DND-41 (cell line): ENCODE measurements around the gene GCNT4.

Experiments
- ATAC-seq: fragments of 200-7000 bp; cut with Tn5 transposase; 3 replicates; pipeline ENCODE4 v1.9.1; 2021; ENCODE audit warnings: low read depth; ENCODE audit not compliant: insufficient read depth
- DNase-seq: peaks from one replicate; pipeline ENCODE4 v3.0.0-alpha.2; 2020
- H2AFZ ChIP-seq: 2 replicates; pipeline ENCODE4 v1.6.0; 2012; ENCODE audit warnings: low read depth, low read length
- H3K27ac ChIP-seq: 2 replicates; pipeline ENCODE4 v1.5.1; 2012; ENCODE audit warnings: low read length, inconsistent platforms
- H3K27me3 ChIP-seq: fragments of 200-600 bp; sonication (generic); 2 replicates; pipeline ENCODE4 v1.6.0; 2012; ENCODE audit warnings: low read length, mild to moderate bottlenecking, inconsistent platforms; ENCODE audit not compliant: insufficient read depth, poor library complexity
- H3K36me3 ChIP-seq: 2 replicates; pipeline ENCODE4 v1.5.1; 2012; ENCODE audit warnings: low read length, inconsistent platforms; ENCODE audit not compliant: insufficient read depth
- H3K4me1 ChIP-seq: 2 replicates; pipeline ENCODE4 v1.5.1; 2012; ENCODE audit warnings: mild to moderate bottlenecking, low read length; ENCODE audit not compliant: insufficient read depth
- H3K4me2 ChIP-seq: 2 replicates; pipeline ENCODE4 v1.6.0; 2012; ENCODE audit warnings: mild to moderate bottlenecking, moderate library complexity, low read length, inconsistent platforms; ENCODE audit not compliant: insufficient read depth
- H3K4me3 ChIP-seq, 2 experiments: fragments of 200-600 bp in 1 of 2; shearing (Covaris generic) in 1 of 2; 2 replicates each; pipeline ENCODE4 v1.5.1; 2012 to 2016; ENCODE audit warnings: inconsistent platforms in 2 of 2, low read length in 2 of 2, mild to moderate bottlenecking in 2 of 2, low read depth in 1 of 2, moderate library complexity in 1 of 2
- H3K79me2 ChIP-seq: 2 replicates; pipeline ENCODE4 v1.6.0; 2012; ENCODE audit warnings: low read length, inconsistent platforms; ENCODE audit not compliant: insufficient read depth
- H3K9ac ChIP-seq: 2 replicates; pipeline ENCODE4 v1.6.0; 2012; ENCODE audit warnings: low read depth, mild to moderate bottlenecking, inconsistent platforms, low read length, moderate library complexity
- H3K9me3 ChIP-seq: 2 replicates; pipeline ENCODE4 v1.5.1; 2012; ENCODE audit warnings: low read length, moderate library complexity, mild to moderate bottlenecking, inconsistent platforms; ENCODE audit not compliant: insufficient read depth, severe bottlenecking
- H4K20me1 ChIP-seq: 2 replicates; pipeline ENCODE4 v1.6.0; 2012; ENCODE audit warnings: low read length; ENCODE audit not compliant: insufficient read depth
- CTCF ChIP-seq: IDR thresholded peaks from 2 replicates; pipeline ENCODE4 v1.5.1; 2012; ENCODE audit warnings: borderline replicate concordance, low read length, moderate library complexity, mild to moderate bottlenecking; ENCODE audit not compliant: poor library complexity, severe bottlenecking; ENCODE audit errors: extremely low read depth
- EZH2 ChIP-seq: IDR thresholded peaks from 3 replicates; pipeline ENCODE4 v1.6.1; 2012; ENCODE audit warnings: borderline replicate concordance, low read depth, mild to moderate bottlenecking, moderate library complexity, low read length, inconsistent platforms; ENCODE audit not compliant: severe bottlenecking

Gene GCNT4

GRCh38 chr5:75017971-75018370 lies 34.4 kb downstream of the GCNT4 start:
- no peak overlapping the region for H3K27ac ChIP-seq
- no peak overlapping the region for H2AFZ ChIP-seq
- H3K36me3 ChIP-seq = no peaks in the 10 kb centered on the region
- no peak for ATAC-seq
- no peak for DNase-seq
- no peaks in the 10 kb centered on the region for H3K4me1 ChIP-seq
- no peak overlapping the region for H3K4me3 ChIP-seq
- no peaks in the 10 kb centered on the region for H3K27me3 ChIP-seq
- no peaks in the 10 kb centered on the region for H3K9me3 ChIP-seq
- no peak overlapping the region for H3K9ac ChIP-seq
- H3K4me2 ChIP-seq = no peak overlapping the region
- no peaks in the 10 kb centered on the region for H3K79me2 ChIP-seq
- no peak for TF ChIP-seq EZH2
- TF ChIP-seq CTCF = no peak
- H4K20me1 ChIP-seq = no peaks in the 10 kb centered on the region

- Histone ChIP-seq H3K27me3 (no peaks in the 10 kb centered on the region), H3K9ac (no peak overlapping the region), H3K4me2 (no peak overlapping the region), H3K27ac (no peak overlapping the region), H3K4me3 (no peak overlapping the region), H3K36me3 (no peaks in the 10 kb centered on the region), H3K4me1 (no peaks in the 10 kb centered on the region), H4K20me1 (no peaks in the 10 kb centered on the region), H3K9me3 (no peaks in the 10 kb centered on the region), H3K79me2 (no peaks in the 10 kb centered on the region), H2AFZ (no peak overlapping the region)
- ATAC-seq = no peak
- TF ChIP-seq CTCF = no peak
- no peak for TF ChIP-seq EZH2
- no peak for DNase-seq
These were observed 35.5 kb downstream of the GCNT4 start for GRCh38 chr5:75016896-75017295.

GRCh38 chr5:75012748-75013147 lies 39.6 kb downstream of the GCNT4 start:
- Histone ChIP-seq H3K9ac (no peak overlapping the region), H3K4me3 (no peak overlapping the region), H4K20me1 (no peaks in the 10 kb centered on the region), H3K4me1 (no peaks in the 10 kb centered on the region), H3K9me3 (no peaks in the 10 kb centered on the region), H3K4me2 (no peak overlapping the region), H3K27ac (no peak overlapping the region), H3K79me2 (no peaks in the 10 kb centered on the region), H2AFZ (no peak overlapping the region), H3K27me3 (no peaks in the 10 kb centered on the region), H3K36me3 (no peaks in the 10 kb centered on the region)
- ATAC-seq (no peak), DNase-seq (no peak)
- TF ChIP-seq EZH2 = no peak
- TF ChIP-seq CTCF = no peak

GRCh38 chr5:75010838-75011237 lies 41.5 kb downstream of the GCNT4 start:
- no peaks in the 10 kb centered on the region for H3K4me1 ChIP-seq
- no peak overlapping the region for H3K4me2 ChIP-seq
- DNase-seq = no peak
- no peaks in the 10 kb centered on the region for H3K27me3 ChIP-seq
- H3K9ac ChIP-seq = no peak overlapping the region
- ATAC-seq = no peak
- H3K4me3 ChIP-seq = no peak overlapping the region
- H2AFZ ChIP-seq = no peak overlapping the region
- H3K36me3 ChIP-seq = no peaks in the 10 kb centered on the region
- TF ChIP-seq EZH2 (no peak), CTCF (no peak)
- no peaks in the 10 kb centered on the region for H3K79me2 ChIP-seq
- H4K20me1 ChIP-seq = no peaks in the 10 kb centered on the region
- no peak overlapping the region for H3K27ac ChIP-seq
- peaks cover 2% of the 10 kb centered on the region for H3K9me3 ChIP-seq
